Measurements from ENCODE around the gene OTOL1.

The OTOL1 gene

GRCh38 chr3:161496508-161496907, at the start of gene OTOL1:
OTOL1 (plus strand) TSS chr3:161496808; CDS start chr3:161496808, 0 bp downstream.
- TF ChIP-seq GATA3 (IDR thresholded peaks at IDR 0.05; ENCODE audit: low read depth, low read length), result no peak
- TF ChIP-seq GATA2 (IDR thresholded peaks at IDR 0.05; ENCODE audit: low read depth, low read length), result no peak

- TF ChIP-seq GATA3 (IDR thresholded peaks at IDR 0.05; ENCODE audit: low read depth, low read length) (no peak), GATA2 (IDR thresholded peaks at IDR 0.05; ENCODE audit: low read depth, low read length) (no peak)
Observed at GRCh38 chr3:161449785-161450184, 46.8 kb upstream of the OTOL1 start.

- no peak for TF ChIP-seq GATA3 (IDR thresholded peaks at IDR 0.05; ENCODE audit: low read depth, low read length)
- no peak for TF ChIP-seq GATA2 (IDR thresholded peaks at IDR 0.05; ENCODE audit: low read depth, low read length)
Observed at GRCh38 chr3:161452179-161452578, 44.4 kb upstream of the OTOL1 start.

- TF ChIP-seq GATA2 (IDR thresholded peaks at IDR 0.05; ENCODE audit: low read depth, low read length), result peak; percentile 68; the same call in 1 of the 2 replicates
- TF ChIP-seq GATA3 (IDR thresholded peaks at IDR 0.05; ENCODE audit: low read depth, low read length), result peak; percentile 79; the same call in 1 of the 2 replicates
Observed at GRCh38 chr3:161454615-161455014, 42.0 kb upstream of the OTOL1 start.

GRCh38 chr3:161455962-161456361, 40.6 kb upstream of the OTOL1 start:
- TF ChIP-seq GATA3 (IDR thresholded peaks at IDR 0.05; ENCODE audit: low read depth, low read length) (no peak), GATA2 (IDR thresholded peaks at IDR 0.05; ENCODE audit: low read depth, low read length) (no peak)

- TF ChIP-seq GATA3 (IDR thresholded peaks at IDR 0.05; ENCODE audit: low read depth, low read length) (no peak), GATA2 (IDR thresholded peaks at IDR 0.05; ENCODE audit: low read depth, low read length) (no peak)
Observed at GRCh38 chr3:161462138-161462537, 34.5 kb upstream of the OTOL1 start.

- TF ChIP-seq GATA2 (IDR thresholded peaks at IDR 0.05; ENCODE audit: low read depth, low read length), result no peak
- no peak for TF ChIP-seq GATA3 (IDR thresholded peaks at IDR 0.05; ENCODE audit: low read depth, low read length)
Observed at GRCh38 chr3:161471211-161471610, 25.4 kb upstream of the OTOL1 start.

GRCh38 chr3:161474139-161474538, 22.5 kb upstream of the OTOL1 start:
- TF ChIP-seq GATA3 (IDR thresholded peaks at IDR 0.05; ENCODE audit: low read depth, low read length) (no peak), GATA2 (IDR thresholded peaks at IDR 0.05; ENCODE audit: low read depth, low read length) (no peak)

- TF ChIP-seq GATA2 (IDR thresholded peaks at IDR 0.05; ENCODE audit: low read depth, low read length) (no peak), GATA3 (IDR thresholded peaks at IDR 0.05; ENCODE audit: low read depth, low read length) (no peak)
Observed at GRCh38 chr3:161474741-161475140, 21.9 kb upstream of the OTOL1 start.

GRCh38 chr3:161475206-161475605, 21.4 kb upstream of the OTOL1 start:
- TF ChIP-seq GATA2 (IDR thresholded peaks at IDR 0.05; ENCODE audit: low read depth, low read length) (no peak), GATA3 (IDR thresholded peaks at IDR 0.05; ENCODE audit: low read depth, low read length) (no peak)

- peak; percentile 41; the same call in 1 of the 2 replicates for TF ChIP-seq GATA2 (IDR thresholded peaks at IDR 0.05; ENCODE audit: low read depth, low read length)
- no peak for TF ChIP-seq GATA3 (IDR thresholded peaks at IDR 0.05; ENCODE audit: low read depth, low read length)
Observed at GRCh38 chr3:161475905-161476304, 20.7 kb upstream of the OTOL1 start.

GRCh38 chr3:161484226-161484625, 12.4 kb upstream of the OTOL1 start:
- TF ChIP-seq GATA2 (IDR thresholded peaks at IDR 0.05; ENCODE audit: low read depth, low read length), result no peak
- no peak for TF ChIP-seq GATA3 (IDR thresholded peaks at IDR 0.05; ENCODE audit: low read depth, low read length)

GRCh38 chr3:161489395-161489794, 7.2 kb upstream of the OTOL1 start:
- no peak for TF ChIP-seq GATA2 (IDR thresholded peaks at IDR 0.05; ENCODE audit: low read depth, low read length)
- TF ChIP-seq GATA3 (IDR thresholded peaks at IDR 0.05; ENCODE audit: low read depth, low read length), result no peak

GRCh38 chr3:161498259-161498921, 1.8 kb downstream of the OTOL1 start:
- no peak for TF ChIP-seq GATA3 (IDR thresholded peaks at IDR 0.05; ENCODE audit: low read depth, low read length)
- no peak for TF ChIP-seq GATA2 (IDR thresholded peaks at IDR 0.05; ENCODE audit: low read depth, low read length)

GRCh38 chr3:161500068-161500796, 3.6 kb downstream of the OTOL1 start:
- TF ChIP-seq GATA2 (IDR thresholded peaks at IDR 0.05; ENCODE audit: low read depth, low read length) (no peak), GATA3 (IDR thresholded peaks at IDR 0.05; ENCODE audit: low read depth, low read length) (no peak)
